Measurements from ENCODE around the gene FXYD7. TPM values are rescaled to one million over a fixed set of nuclear protein-coding genes. Genes with fewer than 3 reads are reported as not detected.

The FXYD7 gene
- total and polyA plus RNA-seq, 9 of the 15 experiments (the other 6 are each of a cell fraction or from before 2014, with no cell fraction given) = 0.10 to 0.80 (median 0.31) TPM; not detected in 3

GRCh38 chr19:35165200-35166058 is 22.4 kb downstream of the FXYD7 start (continued):
- TF ChIP-seq ZNF561 (CRISPR knock-in tag; conservative IDR thresholded peaks at IDR 0.05) (peak; percentile 81; the same call in 1 of the 2 replicates), ZNF449 (CRISPR knock-in tag; IDR thresholded peaks at IDR 0.05) (peak; percentile 90), MTA1 (IDR thresholded peaks at IDR 0.05; ENCODE audit: borderline replicate concordance) (0 out of 2 replicates have a peak, but pooled peaks have one; percentile 35), PBX2 (CRISPR knock-in tag; IDR thresholded peaks at IDR 0.05; ENCODE audit: low read depth) (no peak), PBX2 (tag; conservative IDR thresholded peaks at IDR 0.05; ENCODE audit: low read depth) (peak; percentile 24), ZNF584 (CRISPR knock-in tag; IDR thresholded peaks at IDR 0.05; ENCODE audit: low read depth) (peak; percentile 81; the same call in 1 of the 2 replicates), ZNF586 (CRISPR knock-in tag; conservative IDR thresholded peaks at IDR 0.05) (0 out of 2 replicates have a peak, but pooled peaks have one; percentile 56), HDAC2 (IDR thresholded peaks at IDR 0.05) (peak; percentile 53; the same call in 1 of the 2 replicates), ZBED1 (IDR thresholded peaks at IDR 0.05) (no peak), DPF2 (IDR thresholded peaks at IDR 0.05) (peak; percentile 51; the same call in 1 of the 2 replicates), ZNF583 (CRISPR knock-in tag; IDR thresholded peaks at IDR 0.05) (peak; percentile 97), SMAD2 (IDR thresholded peaks at IDR 0.05; ENCODE audit: low read depth, low read length) (no peak), ELF2 (CRISPR knock-in tag; IDR thresholded peaks at IDR 0.05) (no peak), RREB1 (CRISPR knock-in tag; IDR thresholded peaks at IDR 0.05) (no peak), TCF15 (CRISPR knock-in tag; IDR thresholded peaks at IDR 0.05) (peak; percentile 94), PTBP1 (IDR thresholded peaks at IDR 0.05; ENCODE audit: low read depth, low read length) (0 out of 2 replicates have a peak, but pooled peaks have one; percentile 35), ZNF263 (CRISPR knock-in tag; IDR thresholded peaks at IDR 0.05; ENCODE audit: borderline replicate concordance) (no peak), NR2C1 (IDR thresholded peaks at IDR 0.05) (no peak), NR2C1 (tag; IDR thresholded peaks at IDR 0.05) (peak; percentile 86)
